GM18861 (cell line): ENCODE measurements around the gene MCRS1.
"Not testable (repeated sequence)": the region's sequence is repeated elsewhere in the genome, so short reads cannot be mapped to it uniquely, and the experiment has no call there.

Experiments
- ATAC-seq: cut with Tn5 transposase; IDR thresholded peaks from one replicate; pipeline ENCODE4 v1.9.1; 2021; ENCODE audit not compliant: unreplicated experiment

Gene MCRS1, protein sequence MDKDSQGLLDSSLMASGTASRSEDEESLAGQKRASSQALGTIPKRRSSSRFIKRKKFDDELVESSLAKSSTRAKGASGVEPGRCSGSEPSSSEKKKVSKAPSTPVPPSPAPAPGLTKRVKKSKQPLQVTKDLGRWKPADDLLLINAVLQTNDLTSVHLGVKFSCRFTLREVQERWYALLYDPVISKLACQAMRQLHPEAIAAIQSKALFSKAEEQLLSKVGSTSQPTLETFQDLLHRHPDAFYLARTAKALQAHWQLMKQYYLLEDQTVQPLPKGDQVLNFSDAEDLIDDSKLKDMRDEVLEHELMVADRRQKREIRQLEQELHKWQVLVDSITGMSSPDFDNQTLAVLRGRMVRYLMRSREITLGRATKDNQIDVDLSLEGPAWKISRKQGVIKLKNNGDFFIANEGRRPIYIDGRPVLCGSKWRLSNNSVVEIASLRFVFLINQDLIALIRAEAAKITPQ

GRCh38 chr12:49567611-49568441 lies at the start of gene MCRS1:
Gene MCRS1, minus strand, starts transcription at chr12:49568142. Its CDS starts 1,411 bp downstream, at chr12:49566731.
- peak; percentile 63 for ATAC-seq

DNA sequence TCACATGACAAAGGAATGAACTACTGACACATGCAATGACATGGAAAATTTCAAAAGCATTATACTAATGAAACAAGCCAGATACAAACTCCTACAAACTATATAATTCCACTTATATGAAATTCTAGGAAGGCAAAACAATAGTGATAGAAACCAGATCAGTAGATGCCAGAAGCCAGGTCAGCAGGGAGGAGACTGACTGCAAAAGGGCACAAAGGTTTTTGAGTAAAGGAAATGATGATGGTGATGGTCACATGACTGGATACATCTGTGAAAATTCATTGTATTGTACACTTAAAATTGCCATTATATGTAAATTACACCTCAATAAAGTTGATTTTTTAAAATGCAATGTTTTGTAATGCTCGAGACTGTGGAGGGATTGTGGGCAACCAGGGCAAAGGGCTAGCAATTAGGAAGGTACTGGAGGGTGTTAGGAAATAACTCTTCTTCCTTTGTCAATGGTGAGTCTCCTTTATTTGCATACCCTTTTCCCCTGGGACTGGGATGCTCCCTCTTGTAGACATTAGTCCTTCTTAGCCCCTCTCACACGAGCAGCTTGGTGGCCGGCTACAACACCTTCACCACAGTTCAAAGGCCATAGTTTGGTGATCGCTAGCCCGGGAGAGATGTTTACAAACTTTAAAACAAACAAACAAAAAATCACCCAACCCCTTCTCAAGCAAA lies 48.7 kb upstream of the MCRS1 start:
- no peak for ATAC-seq

- no peak for ATAC-seq
Measured at GRCh38 chr12:49615725-49616124, 47.8 kb upstream of the MCRS1 start.

GRCh38 chr12:49612210-49612609 lies 44.3 kb upstream of the MCRS1 start:
- ATAC-seq, result no peak

- not testable (repeated sequence) for ATAC-seq
Measured at GRCh38 chr12:49610785-49611184, 42.8 kb upstream of the MCRS1 start.

GRCh38 chr12:49609875-49610154 lies 41.9 kb upstream of the MCRS1 start:
- no peak for ATAC-seq

DNA sequence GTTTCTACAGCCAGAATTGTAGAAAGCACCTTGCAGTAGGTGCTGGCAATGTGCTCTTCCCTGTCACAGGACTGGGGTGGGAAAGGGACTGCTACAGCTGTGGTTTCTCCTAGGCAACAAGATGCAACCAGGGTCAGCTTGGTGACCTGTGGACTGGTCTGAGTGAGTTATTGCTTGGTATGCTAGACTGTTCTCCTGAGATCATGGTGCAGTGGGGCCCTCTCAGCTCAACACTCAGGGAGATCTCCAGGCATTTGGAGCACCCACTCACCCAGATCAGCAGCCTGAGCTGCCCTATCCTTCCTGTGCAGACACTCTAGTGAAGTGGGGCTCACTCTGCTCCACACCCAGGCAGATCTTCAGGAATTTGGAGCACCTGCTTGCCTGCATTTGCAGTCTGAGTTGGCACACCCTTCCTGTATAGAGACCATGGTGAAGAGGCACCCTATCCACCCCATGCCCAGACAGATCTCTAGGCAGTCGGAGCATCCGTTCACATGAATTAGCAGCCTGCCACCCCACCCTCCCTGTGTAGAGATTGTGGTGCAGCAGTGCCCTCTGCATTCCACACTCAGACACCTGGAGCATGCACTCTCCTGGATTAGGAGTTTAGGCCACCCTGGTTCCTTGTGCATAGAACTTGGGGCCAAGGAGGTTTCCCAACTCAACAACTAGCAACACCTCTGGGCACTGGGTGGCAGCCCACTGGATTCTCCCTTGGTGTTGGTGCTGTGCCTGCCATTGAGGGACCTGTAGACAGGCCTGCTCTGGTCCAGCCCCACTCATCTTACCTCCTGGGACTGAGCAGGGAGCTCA lies 41.3 kb upstream of the MCRS1 start:
- ATAC-seq, result no peak

GRCh38 chr12:49605539-49605938 lies 37.6 kb upstream of the MCRS1 start, which contains the start of gene FAM186B:
Gene FAM186B, minus strand, starts transcription at chr12:49605639. Its CDS starts 162 bp downstream, at chr12:49605477.
- ATAC-seq, result not testable (repeated sequence)

DNA sequence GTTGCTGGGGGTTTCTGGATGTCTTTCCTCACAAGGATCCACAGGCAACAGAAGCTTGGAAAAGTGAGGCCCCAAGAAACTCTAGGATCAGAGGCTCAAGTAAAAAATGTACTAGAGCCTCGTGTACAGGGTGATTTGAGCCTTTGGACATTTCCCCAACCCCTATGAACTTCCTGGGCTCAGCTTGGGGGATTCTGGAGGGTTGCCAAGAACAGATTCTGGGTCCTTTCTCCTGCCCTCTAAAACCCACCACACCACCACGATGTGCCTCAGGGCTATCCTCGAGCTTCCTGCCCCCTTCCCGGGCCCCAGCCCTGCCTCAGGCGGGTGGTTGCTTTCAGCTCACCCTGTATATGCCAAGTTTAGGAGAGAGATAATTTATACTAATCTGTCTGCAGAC lies 36.9 kb upstream of the MCRS1 start:
- ATAC-seq, result no peak

GRCh38 chr12:49603721-49604120 lies 35.8 kb upstream of the MCRS1 start:
- no peak for ATAC-seq

DNA sequence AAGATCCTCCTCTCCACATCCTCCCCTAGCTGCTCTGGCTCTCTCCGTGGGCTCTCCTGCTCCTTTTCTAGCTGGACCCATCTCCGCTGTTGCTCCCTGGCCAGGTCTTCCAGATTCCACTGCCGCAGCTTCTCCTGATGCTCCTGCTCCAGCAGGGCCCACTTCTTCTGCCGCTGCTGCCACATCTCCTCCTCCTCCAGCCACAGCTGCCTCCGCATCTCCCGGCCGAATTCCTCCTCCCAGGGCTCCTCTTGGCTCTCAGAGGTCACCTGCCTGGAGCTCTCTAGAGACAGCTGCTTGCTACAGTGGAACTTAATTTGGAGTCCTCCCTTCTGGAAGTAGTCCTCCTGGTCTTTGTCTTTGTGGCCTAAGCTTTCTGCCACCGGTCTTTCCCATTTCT lies 32.0 kb upstream of the MCRS1 start:
- no peak for ATAC-seq

DNA sequence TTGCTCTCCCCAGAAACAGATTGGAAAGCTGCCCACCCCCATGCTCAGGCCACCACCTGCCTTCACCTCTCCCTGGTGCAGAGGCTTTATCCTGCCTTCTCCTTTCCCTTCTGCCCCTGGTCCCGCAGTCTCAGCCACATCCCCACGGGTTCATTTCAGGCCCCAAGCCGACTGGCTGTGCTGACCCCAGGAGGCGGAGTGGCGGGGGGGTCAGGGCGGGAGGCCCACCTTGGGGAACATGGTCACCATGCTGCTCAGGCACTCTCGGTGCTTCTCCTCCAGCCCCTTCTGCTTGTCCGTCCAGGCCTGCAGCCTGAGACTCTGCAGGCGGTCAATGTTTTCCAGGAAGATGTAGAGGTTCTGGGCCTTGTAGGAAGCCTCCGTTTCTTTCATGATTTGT lies 30.6 kb upstream of the MCRS1 start:
- no peak for ATAC-seq

- ATAC-seq, result no peak
Measured at GRCh38 chr12:49588721-49589516, 21.0 kb upstream of the MCRS1 start.

- no peak for ATAC-seq
Measured at GRCh38 chr12:49588281-49588680, 20.3 kb upstream of the MCRS1 start.

DNA sequence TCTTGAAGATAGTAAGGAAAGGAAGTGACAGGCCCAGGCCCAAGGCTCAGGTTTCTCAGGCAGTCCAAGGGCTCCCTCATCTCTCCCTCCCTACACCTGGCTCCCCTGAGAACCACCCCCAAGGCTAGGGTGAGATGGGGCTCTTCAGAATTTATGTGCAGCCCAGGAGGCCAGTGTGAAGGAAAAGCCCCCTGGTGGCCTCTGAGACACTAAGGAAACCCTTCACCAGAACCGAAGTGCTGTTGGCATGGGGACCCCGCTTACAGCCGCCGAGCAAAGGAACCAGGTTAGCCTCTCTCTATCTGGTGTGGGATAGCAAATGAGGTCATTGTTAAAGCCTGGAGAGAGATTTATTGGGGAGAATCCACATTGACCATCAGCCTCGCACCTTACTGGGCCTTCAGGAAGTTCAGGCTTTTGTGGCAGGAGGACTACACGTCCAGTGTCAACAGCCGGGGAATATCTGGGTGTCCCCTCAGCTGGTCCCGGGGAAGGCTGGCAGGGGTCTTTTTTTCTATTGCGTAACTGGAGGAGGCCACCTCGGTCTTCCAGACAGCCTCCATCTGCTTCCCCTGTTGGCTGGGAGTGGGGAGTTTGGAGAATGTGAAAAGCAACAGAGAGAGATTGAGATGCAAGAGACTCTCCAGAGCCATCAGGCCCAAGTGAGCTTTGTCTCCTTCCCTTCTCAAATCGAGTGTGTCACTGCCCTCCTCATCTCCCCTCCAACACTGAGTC lies 19.4 kb upstream of the MCRS1 start:
- ATAC-seq, result no peak

- ATAC-seq, result no peak
Measured at GRCh38 chr12:49585477-49586459, 17.8 kb upstream of the MCRS1 start.

DNA sequence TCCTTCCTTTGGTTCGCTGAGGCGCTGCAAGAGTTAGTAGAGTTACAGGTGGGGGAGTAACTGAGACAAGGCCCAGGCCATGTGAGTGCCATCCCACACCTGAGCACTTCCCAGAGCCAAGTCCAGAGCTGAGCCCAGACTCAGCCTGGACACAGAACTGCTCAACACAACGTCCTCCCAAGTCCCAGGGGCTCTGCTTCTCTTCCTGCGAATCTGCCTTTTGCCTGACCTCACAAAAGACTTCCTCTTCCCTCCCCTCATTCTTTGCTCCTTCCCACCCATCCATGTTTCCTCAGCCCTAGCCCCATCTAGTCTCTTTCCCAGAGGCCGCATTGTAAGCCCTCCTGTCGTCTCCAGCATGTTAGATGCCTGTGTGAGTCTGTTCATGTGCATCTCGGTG lies 16.6 kb upstream of the MCRS1 start:
- no peak for ATAC-seq
